Measurements from ENCODE around the gene ZP2.

DNA sequence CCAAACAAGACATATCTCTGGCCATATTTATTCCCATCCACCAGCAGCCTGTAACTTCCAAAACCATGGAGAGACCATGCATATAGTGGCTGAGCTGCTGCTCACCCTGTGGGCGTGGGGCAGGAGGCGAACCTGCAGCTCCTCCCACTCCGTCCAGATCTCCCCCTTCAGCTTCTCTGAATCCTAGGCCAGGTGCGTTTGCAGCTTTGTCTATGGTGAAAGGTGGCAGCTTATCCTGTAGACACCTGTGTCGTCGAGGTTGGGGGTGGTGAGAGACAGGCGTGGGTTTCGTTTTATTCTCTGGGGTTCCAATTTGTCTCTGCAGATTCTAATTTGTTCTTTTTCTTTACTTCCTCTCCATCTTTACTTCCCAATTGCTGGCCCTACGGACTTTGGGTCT, 12.4 kb upstream of the ZP2 start:
- TF ChIP-seq, protein P1, sequence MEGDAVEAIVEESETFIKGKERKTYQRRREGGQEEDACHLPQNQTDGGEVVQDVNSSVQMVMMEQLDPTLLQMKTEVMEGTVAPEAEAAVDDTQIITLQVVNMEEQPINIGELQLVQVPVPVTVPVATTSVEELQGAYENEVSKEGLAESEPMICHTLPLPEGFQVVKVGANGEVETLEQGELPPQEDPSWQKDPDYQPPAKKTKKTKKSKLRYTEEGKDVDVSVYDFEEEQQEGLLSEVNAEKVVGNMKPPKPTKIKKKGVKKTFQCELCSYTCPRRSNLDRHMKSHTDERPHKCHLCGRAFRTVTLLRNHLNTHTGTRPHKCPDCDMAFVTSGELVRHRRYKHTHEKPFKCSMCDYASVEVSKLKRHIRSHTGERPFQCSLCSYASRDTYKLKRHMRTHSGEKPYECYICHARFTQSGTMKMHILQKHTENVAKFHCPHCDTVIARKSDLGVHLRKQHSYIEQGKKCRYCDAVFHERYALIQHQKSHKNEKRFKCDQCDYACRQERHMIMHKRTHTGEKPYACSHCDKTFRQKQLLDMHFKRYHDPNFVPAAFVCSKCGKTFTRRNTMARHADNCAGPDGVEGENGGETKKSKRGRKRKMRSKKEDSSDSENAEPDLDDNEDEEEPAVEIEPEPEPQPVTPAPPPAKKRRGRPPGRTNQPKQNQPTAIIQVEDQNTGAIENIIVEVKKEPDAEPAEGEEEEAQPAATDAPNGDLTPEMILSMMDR (IDR thresholded peaks at IDR 0.05) = no peak
- TF ChIP-seq EP300 (IDR thresholded peaks at IDR 0.05) = no peak
- no peak for TF ChIP-seq POLR2A (IDR thresholded peaks at IDR 0.05)
- no peak for TF ChIP-seq POLR2AphosphoS5 (IDR thresholded peaks at IDR 0.05)
